Smooth muscle cell (in vitro differentiated cells): ENCODE measurements around the gene FNDC3B. TPM values are rescaled to one million over a fixed set of nuclear protein-coding genes. Genes with fewer than 3 reads are reported as not detected.

Experiments
- DNase-seq: peaks from one replicate; lab custom pipeline; 2025; ENCODE audit not compliant: unreplicated experiment; lab: John Stamatoyannopoulos, UW
- H2AFZ ChIP-seq: fragments of 200-600 bp; sonication (generic); 2 replicates; pipeline ENCODE4 v1.6.0; 2016; ENCODE audit warnings: antibody characterized with exemption, low read depth, mild to moderate bottlenecking
- H3F3A ChIP-seq: fragments of 200-600 bp; sonication (generic); 2 replicates; pipeline ENCODE4 v1.6.0; 2017; ENCODE audit warnings: antibody characterized with exemption, low read depth
- H3K27ac ChIP-seq: fragments of 200-600 bp; sonication (generic); 2 replicates; pipeline ENCODE4 v1.5.1; 2016; ENCODE audit warnings: low read depth, mild to moderate bottlenecking
- H3K27me3 ChIP-seq: fragments of 200-600 bp; sonication (generic); 2 replicates; pipeline ENCODE4 v1.6.1; 2016; ENCODE audit warnings: low read depth, mild to moderate bottlenecking
- H3K36me3 ChIP-seq: fragments of 200-600 bp; sonication (generic); 2 replicates; pipeline ENCODE4 v1.5.1; 2016; ENCODE audit warnings: low read depth
- H3K4me1 ChIP-seq: fragments of 200-600 bp; sonication (generic); 2 replicates; pipeline ENCODE4 v1.5.1; 2016; ENCODE audit warnings: low read depth
- H3K4me2 ChIP-seq: fragments of 200-600 bp; sonication (generic); 2 replicates; pipeline ENCODE4 v1.6.0; 2016; ENCODE audit warnings: mild to moderate bottlenecking
- H3K4me3 ChIP-seq: fragments of 200-600 bp; sonication (generic); 2 replicates; pipeline ENCODE4 v1.5.1; 2016; ENCODE audit warnings: mild to moderate bottlenecking
- H3K79me2 ChIP-seq: fragments of 200-600 bp; sonication (generic); 2 replicates; pipeline ENCODE4 v1.6.0; 2016; ENCODE audit warnings: low read depth, mild to moderate bottlenecking
- H3K9ac ChIP-seq: fragments of 200-600 bp; sonication (generic); 2 replicates; pipeline ENCODE4 v1.6.0; 2016; ENCODE audit warnings: low read depth
- H3K9me3 ChIP-seq: fragments of 200-600 bp; sonication (generic); replicated peaks from 2 replicates; pipeline ENCODE4 v1.5.1; 2016; ENCODE audit warnings: low read depth
- H4K20me1 ChIP-seq: fragments of 200-600 bp; sonication (generic); 2 replicates; pipeline ENCODE4 v1.6.0; 2016; ENCODE audit warnings: low read depth
- WGBS: methylation state at CpG from one replicate; pipeline ENCODE4 v1.1.7; 2016; ENCODE audit warnings: low lambda C conversion rate; 5-methylcytosine and 5-hydroxymethylcytosine counted together
- polyA plus RNA-seq: library from polyadenylated mRNA; unstranded; fragments of >200 nt; fragmentation: Nextera tagmentation; extraction: Ambion mirVana; gene quantifications from 2 replicates; pipeline ENCODE4 v1.2.1, GENCODE V29; 2016
- total RNA-seq: library from RNA; depleted of rRNA; stranded (reverse); fragments of >200 nt; gene quantifications from 2 replicates; pipeline ENCODE4 v1.2.3, GENCODE V29; 2014
- TF ChIP-seq, protein P1 (sequence below): fragments of 200-600 bp; sonication (generic); IDR thresholded peaks from 2 replicates; pipeline ENCODE4 v1.5.1; 2017; ENCODE audit warnings: borderline replicate concordance, mild to moderate bottlenecking, antibody characterized with exemption; ENCODE audit not compliant: insufficient read depth, poor library complexity, severe bottlenecking

The FNDC3B gene
- total and polyA plus RNA-seq, 2 experiments from 2014 or later = 149 to 294 TPM

- WGBS = 2% methylated on average over 2 of the region's 2 CpGs
- H3K36me3 ChIP-seq = no peaks in the 10 kb centered on the region
- peak overlapping the region; percentile 65 for H3K9ac ChIP-seq
- H3K4me1 ChIP-seq = peaks cover 27% of the 10 kb centered on the region
- H3K4me3 ChIP-seq = no peak overlapping the region
- H3K79me2 ChIP-seq = peaks cover 94% of the 10 kb centered on the region
- H3K27me3 ChIP-seq = no peaks in the 10 kb centered on the region
- peaks cover 26% of the 10 kb centered on the region for H3F3A ChIP-seq
- TF ChIP-seq, protein P1, sequence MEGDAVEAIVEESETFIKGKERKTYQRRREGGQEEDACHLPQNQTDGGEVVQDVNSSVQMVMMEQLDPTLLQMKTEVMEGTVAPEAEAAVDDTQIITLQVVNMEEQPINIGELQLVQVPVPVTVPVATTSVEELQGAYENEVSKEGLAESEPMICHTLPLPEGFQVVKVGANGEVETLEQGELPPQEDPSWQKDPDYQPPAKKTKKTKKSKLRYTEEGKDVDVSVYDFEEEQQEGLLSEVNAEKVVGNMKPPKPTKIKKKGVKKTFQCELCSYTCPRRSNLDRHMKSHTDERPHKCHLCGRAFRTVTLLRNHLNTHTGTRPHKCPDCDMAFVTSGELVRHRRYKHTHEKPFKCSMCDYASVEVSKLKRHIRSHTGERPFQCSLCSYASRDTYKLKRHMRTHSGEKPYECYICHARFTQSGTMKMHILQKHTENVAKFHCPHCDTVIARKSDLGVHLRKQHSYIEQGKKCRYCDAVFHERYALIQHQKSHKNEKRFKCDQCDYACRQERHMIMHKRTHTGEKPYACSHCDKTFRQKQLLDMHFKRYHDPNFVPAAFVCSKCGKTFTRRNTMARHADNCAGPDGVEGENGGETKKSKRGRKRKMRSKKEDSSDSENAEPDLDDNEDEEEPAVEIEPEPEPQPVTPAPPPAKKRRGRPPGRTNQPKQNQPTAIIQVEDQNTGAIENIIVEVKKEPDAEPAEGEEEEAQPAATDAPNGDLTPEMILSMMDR = no peak
- peak overlapping the region; percentile 96 for H3K27ac ChIP-seq
- H4K20me1 ChIP-seq = peaks cover 98% of the 10 kb centered on the region
- no peak for DNase-seq
- H2AFZ ChIP-seq = no peak overlapping the region
- peak overlapping the region; percentile 73 for H3K4me2 ChIP-seq
- no peaks in the 10 kb centered on the region for H3K9me3 ChIP-seq
Measured at GRCh38 chr3:172213200-172213599, 173.8 kb downstream of the FNDC3B start.

GRCh38 chr3:172213904-172214303, 174.5 kb downstream of the FNDC3B start:
- TF ChIP-seq, protein P1 = no peak
- Histone ChIP-seq H3K4me3 (no peak overlapping the region), H3K4me1 (peaks cover 32% of the 10 kb centered on the region), H3F3A (peaks cover 31% of the 10 kb centered on the region), H3K79me2 (peaks cover 94% of the 10 kb centered on the region), H3K4me2 (peak overlapping the region; percentile 73), H3K27me3 (no peaks in the 10 kb centered on the region), H3K9me3 (no peaks in the 10 kb centered on the region), H2AFZ (no peak overlapping the region), H3K27ac (peak overlapping the region; percentile 96), H4K20me1 (peaks cover 98% of the 10 kb centered on the region), H3K9ac (peak overlapping the region; percentile 65), H3K36me3 (no peaks in the 10 kb centered on the region)
- no peak for DNase-seq
- 54% methylated on average over 4 of the region's 4 CpGs for WGBS

DNA sequence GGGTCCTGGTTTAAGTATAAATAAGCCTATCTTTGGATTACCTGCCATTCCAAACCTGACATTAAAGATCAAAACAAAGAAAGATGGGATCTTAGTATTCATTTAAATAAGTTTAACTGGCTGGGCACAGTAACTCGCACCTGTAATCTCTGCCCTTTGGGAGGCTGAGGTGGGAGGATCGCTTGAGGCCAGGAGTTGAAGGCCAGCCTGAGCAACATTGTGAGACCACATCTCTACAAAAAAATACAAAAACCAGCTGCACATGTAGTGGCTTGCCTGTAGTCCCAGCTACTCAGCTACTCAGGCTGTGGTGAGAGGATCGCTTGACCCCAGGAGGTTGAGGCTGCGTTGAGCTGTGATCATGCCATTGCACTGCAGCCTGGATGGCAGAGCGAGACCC, 176.9 kb downstream of the FNDC3B start:
- Histone ChIP-seq H3K9ac (no peak overlapping the region), H2AFZ (no peak overlapping the region), H3K79me2 (peaks cover 94% of the 10 kb centered on the region), H3K4me2 (no peak overlapping the region), H4K20me1 (peaks cover 100% of the 10 kb centered on the region), H3K9me3 (no peaks in the 10 kb centered on the region), H3K36me3 (no peaks in the 10 kb centered on the region), H3K27ac (peak overlapping the region; percentile 96), H3K4me3 (no peak overlapping the region), H3K27me3 (no peaks in the 10 kb centered on the region), H3F3A (peaks cover 34% of the 10 kb centered on the region), H3K4me1 (peaks cover 20% of the 10 kb centered on the region)
- TF ChIP-seq, protein P1 = no peak
- DNase-seq = no peak
- 90% methylated on average over 5 of the region's 5 CpGs for WGBS

- 93% methylated on average over 3 of the region's 3 CpGs for WGBS
- Histone ChIP-seq H4K20me1 (peaks cover 100% of the 10 kb centered on the region), H3K9me3 (no peaks in the 10 kb centered on the region), H3K36me3 (no peaks in the 10 kb centered on the region), H3F3A (peaks cover 33% of the 10 kb centered on the region), H3K4me1 (peaks cover 22% of the 10 kb centered on the region), H3K4me3 (no peak overlapping the region), H3K9ac (no peak overlapping the region), H3K27me3 (no peaks in the 10 kb centered on the region), H2AFZ (no peak overlapping the region), H3K27ac (peak overlapping the region; percentile 73), H3K79me2 (peaks cover 94% of the 10 kb centered on the region), H3K4me2 (peak overlapping the region; percentile 6)
- TF ChIP-seq, protein P1 = no peak
- no peak for DNase-seq
Measured at GRCh38 chr3:172216911-172217310, 177.5 kb downstream of the FNDC3B start.
